GM23338 (cell line): Measurements from ENCODE around the gene CFAP47. TPM values are rescaled to one million over a fixed set of nuclear protein-coding genes. Genes with fewer than 3 reads are reported as not detected.
"Not testable (repeated sequence)": the region's sequence is repeated elsewhere in the genome, so short reads cannot be mapped to it uniquely, and the experiment has no call there.

ENCODE experiments used
- ATAC-seq: fragments of 200-7000 bp; cut with Tn5 transposase; 3 replicates; pipeline ENCODE4 v1.9.1; 2020
- DNase-seq: peaks from one replicate; pipeline ENCODE4 v3.0.0-alpha.2; 2015; ENCODE audit warnings: low spot score
- H2AFZ ChIP-seq: fragments of 200-600 bp; sonication (generic); 2 replicates; pipeline ENCODE4 v1.8.0; 2016; ENCODE audit warnings: antibody characterized with exemption, mild to moderate bottlenecking, moderate library complexity
- H3F3A ChIP-seq: fragments of 200-600 bp; sonication (generic); replicated peaks from 2 replicates; pipeline ENCODE4 v1.8.0; 2017; ENCODE audit warnings: antibody characterized with exemption, mixed run types, low read depth
- H3K27ac ChIP-seq: fragments of 200-600 bp; sonication (generic); 2 replicates; pipeline ENCODE4 v1.6.1; 2016; ENCODE audit warnings: low read depth
- H3K27me3 ChIP-seq: fragments of 200-600 bp; sonication (generic); 2 replicates; pipeline ENCODE4 v1.8.0; 2016; ENCODE audit warnings: mild to moderate bottlenecking, mixed run types, moderate library complexity; ENCODE audit not compliant: insufficient read depth
- H3K36me3 ChIP-seq: fragments of 200-600 bp; sonication (generic); 2 replicates; pipeline ENCODE4 v1.8.0; 2016; ENCODE audit warnings: mild to moderate bottlenecking; ENCODE audit not compliant: insufficient read depth
- H3K4me1 ChIP-seq: fragments of 200-600 bp; sonication (generic); 2 replicates; pipeline ENCODE4 v1.8.0; 2016; ENCODE audit warnings: mild to moderate bottlenecking, moderate library complexity; ENCODE audit not compliant: insufficient read depth
- H3K4me2 ChIP-seq: fragments of 200-600 bp; sonication (generic); 2 replicates; pipeline ENCODE4 v1.7.1; 2017; ENCODE audit warnings: mixed run types
- H3K4me3 ChIP-seq: fragments of 200-600 bp; sonication (generic); 2 replicates; pipeline ENCODE4 v1.6.1; 2016; ENCODE audit warnings: mixed run types
- H3K79me2 ChIP-seq: fragments of 200-600 bp; sonication (generic); replicated peaks from 2 replicates; pipeline ENCODE4 v1.8.0; 2017; ENCODE audit warnings: mild to moderate bottlenecking; ENCODE audit not compliant: insufficient read depth
- H3K9me2 ChIP-seq: fragments of 200-600 bp; sonication (generic); 2 replicates; pipeline ENCODE4 v1.8.0; 2017; ENCODE audit not compliant: insufficient read depth
- H4K20me1 ChIP-seq: fragments of 200-600 bp; sonication (generic); replicated peaks from 2 replicates; pipeline ENCODE4 v1.8.0; 2017; ENCODE audit warnings: mild to moderate bottlenecking; ENCODE audit not compliant: insufficient read depth
- H3K27ac Mint-ChIP-seq: 2 replicates; pipeline ENCODE4 v1.8.0; 2020; ENCODE audit warnings: inconsistent platforms, mild to moderate bottlenecking, moderate library complexity, mixed read lengths
- H3K27me3 Mint-ChIP-seq: 3 replicates; pipeline ENCODE4 v1.8.0; 2022; ENCODE audit warnings: low read depth, mild to moderate bottlenecking, moderate library complexity, mixed read lengths, inconsistent platforms; ENCODE audit not compliant: insufficient read depth, poor library complexity
- H3K36me3 Mint-ChIP-seq: 3 replicates; pipeline ENCODE4 v1.8.0; 2021; ENCODE audit warnings: low read depth, mild to moderate bottlenecking, inconsistent platforms, moderate library complexity, mixed read lengths
- H3K4me1 Mint-ChIP-seq: 3 replicates; pipeline ENCODE4 v1.8.0; 2020; ENCODE audit warnings: mild to moderate bottlenecking, inconsistent platforms, mixed read lengths
- H3K4me3 Mint-ChIP-seq: 3 replicates; pipeline ENCODE4 v1.8.0; 2021; ENCODE audit warnings: moderate library complexity, mild to moderate bottlenecking, inconsistent platforms, mixed read lengths
- H3K9me3 Mint-ChIP-seq: 3 replicates; pipeline ENCODE4 v1.8.0; 2020; ENCODE audit warnings: moderate library complexity, mild to moderate bottlenecking, inconsistent platforms, mixed read lengths
- EZH2phosphoT487 ChIP-seq: fragments of 200-600 bp; sonication (generic); IDR thresholded peaks from one replicate; pipeline ENCODE4 v1.8.1; 2018; ENCODE audit warnings: antibody characterized with exemption; ENCODE audit not compliant: unreplicated experiment
- ZNF331 ChIP-seq: fragments of 250-450 bp; sonication (Bioruptor Pico); IDR thresholded peaks from 2 replicates; pipeline ENCODE4 v1.5.0; 2020; ENCODE audit warnings: low read depth, mild to moderate bottlenecking, moderate library complexity
- ZNF462 ChIP-seq: fragments of 250-450 bp; sonication (Bioruptor Pico); IDR thresholded peaks from 2 replicates; pipeline ENCODE4 v1.5.0; 2020; ENCODE audit warnings: mild to moderate bottlenecking, moderate library complexity
- polyA plus RNA-seq: library from polyadenylated mRNA; unstranded; fragments of >200 nt; fragmentation: Nextera tagmentation; extraction: Ambion mirVana; gene quantifications from 2 replicates; pipeline ENCODE4 v1.2.1, GENCODE V29; 2016
- total RNA-seq: library from RNA; depleted of rRNA; stranded (reverse); fragments of >200 nt; shearing (Covaris generic); gene quantifications from 2 replicates; pipeline ENCODE4 v1.2.3, GENCODE V29; 2014
- TF ChIP-seq, protein P1 (sequence below): IDR thresholded peaks from 2 replicates; pipeline ENCODE4 v1.6.1; 2016; ENCODE audit warnings: antibody characterized with exemption
- TF ChIP-seq, protein P2 (sequence below), 2 experiments: fragments of 200-600 bp in 1 of 2; sonication (generic) in 1 of 2; conservative IDR thresholded peaks; 2 replicates each; pipeline versions ENCODE4 v1.5.1 to v1.6.1; 2016 to 2017; ENCODE audit warnings: antibody characterized with exemption in 2 of 2, low read depth in 2 of 2, mild to moderate bottlenecking in 2 of 2, moderate library complexity in 1 of 2

Gene CFAP47
- total and polyA plus RNA-seq, 2 experiments from 2014 or later = not detected

GRCh38 chrX:36088939-36089338 lies 169.4 kb downstream of the CFAP47 start:
- not testable (repeated sequence) for H3K27ac ChIP-seq, H2AFZ ChIP-seq, H3K9me3 Mint-ChIP-seq, H3F3A ChIP-seq, H3K4me1 ChIP-seq, H3K27ac Mint-ChIP-seq, H3K4me2 ChIP-seq, H3K27me3 ChIP-seq, H4K20me1 ChIP-seq, DNase-seq, H3K4me3 ChIP-seq, ATAC-seq, H3K79me2 ChIP-seq, H3K4me3 Mint-ChIP-seq, H3K4me1 Mint-ChIP-seq, H3K9me2 ChIP-seq, H3K36me3 ChIP-seq, H3K36me3 Mint-ChIP-seq, H3K27me3 Mint-ChIP-seq

- Mint-ChIP-seq H3K36me3 (no peaks in the 10 kb centered on the region), H3K27me3 (no peaks in the 10 kb centered on the region), H3K9me3 (no peaks in the 10 kb centered on the region), H3K4me3 (no peak overlapping the region), H3K27ac (no peak overlapping the region), H3K4me1 (no peaks in the 10 kb centered on the region)
- H3K36me3 ChIP-seq = no peaks in the 10 kb centered on the region
- no peak overlapping the region for H2AFZ ChIP-seq
- H3K9me2 ChIP-seq = no peaks in the 10 kb centered on the region
- no peak overlapping the region for H3K4me3 ChIP-seq
- DNase-seq (no peak), ATAC-seq (no peak)
- H3K4me1 ChIP-seq = no peaks in the 10 kb centered on the region
- H3K79me2 ChIP-seq = no peaks in the 10 kb centered on the region
- no peak overlapping the region for H3K4me2 ChIP-seq
- H4K20me1 ChIP-seq = no peaks in the 10 kb centered on the region
- no peak for TF ChIP-seq EZH2phosphoT487
- TF ChIP-seq, protein P1, sequence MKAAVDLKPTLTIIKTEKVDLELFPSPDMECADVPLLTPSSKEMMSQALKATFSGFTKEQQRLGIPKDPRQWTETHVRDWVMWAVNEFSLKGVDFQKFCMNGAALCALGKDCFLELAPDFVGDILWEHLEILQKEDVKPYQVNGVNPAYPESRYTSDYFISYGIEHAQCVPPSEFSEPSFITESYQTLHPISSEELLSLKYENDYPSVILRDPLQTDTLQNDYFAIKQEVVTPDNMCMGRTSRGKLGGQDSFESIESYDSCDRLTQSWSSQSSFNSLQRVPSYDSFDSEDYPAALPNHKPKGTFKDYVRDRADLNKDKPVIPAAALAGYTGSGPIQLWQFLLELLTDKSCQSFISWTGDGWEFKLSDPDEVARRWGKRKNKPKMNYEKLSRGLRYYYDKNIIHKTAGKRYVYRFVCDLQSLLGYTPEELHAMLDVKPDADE = no peak
- no peak for TF ChIP-seq ZNF331
- no peak for TF ChIP-seq ZNF462 (CRISPR knock-in tag)
- TF ChIP-seq, protein P2, sequence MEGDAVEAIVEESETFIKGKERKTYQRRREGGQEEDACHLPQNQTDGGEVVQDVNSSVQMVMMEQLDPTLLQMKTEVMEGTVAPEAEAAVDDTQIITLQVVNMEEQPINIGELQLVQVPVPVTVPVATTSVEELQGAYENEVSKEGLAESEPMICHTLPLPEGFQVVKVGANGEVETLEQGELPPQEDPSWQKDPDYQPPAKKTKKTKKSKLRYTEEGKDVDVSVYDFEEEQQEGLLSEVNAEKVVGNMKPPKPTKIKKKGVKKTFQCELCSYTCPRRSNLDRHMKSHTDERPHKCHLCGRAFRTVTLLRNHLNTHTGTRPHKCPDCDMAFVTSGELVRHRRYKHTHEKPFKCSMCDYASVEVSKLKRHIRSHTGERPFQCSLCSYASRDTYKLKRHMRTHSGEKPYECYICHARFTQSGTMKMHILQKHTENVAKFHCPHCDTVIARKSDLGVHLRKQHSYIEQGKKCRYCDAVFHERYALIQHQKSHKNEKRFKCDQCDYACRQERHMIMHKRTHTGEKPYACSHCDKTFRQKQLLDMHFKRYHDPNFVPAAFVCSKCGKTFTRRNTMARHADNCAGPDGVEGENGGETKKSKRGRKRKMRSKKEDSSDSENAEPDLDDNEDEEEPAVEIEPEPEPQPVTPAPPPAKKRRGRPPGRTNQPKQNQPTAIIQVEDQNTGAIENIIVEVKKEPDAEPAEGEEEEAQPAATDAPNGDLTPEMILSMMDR (conservative IDR thresholded peaks at IDR 0.05; ENCODE audit: low read depth in 2 of 2) = no peak
- H3K27me3 ChIP-seq = no peaks in the 10 kb centered on the region
- no peaks in the 10 kb centered on the region for H3F3A ChIP-seq
- no peak overlapping the region for H3K27ac ChIP-seq
These were observed 182.9 kb downstream of the CFAP47 start for GRCh38 chrX:36102425-36102824.
